Right renal pelvis (tissue), 4 donors: Measurements from ENCODE around the gene RBFOX2. TPM values are rescaled to one million over a fixed set of nuclear protein-coding genes. Genes with fewer than 3 reads are reported as not detected.
"Not testable (repeated sequence)": the region's sequence is repeated elsewhere in the genome, so short reads cannot be mapped to it uniquely, and the experiment has no call there.

ENCODE experiments used
- DNase-seq, 4 donors: peaks; one replicate each; pipeline ENCODE4 v3.0.0-alpha.2; 2013; ENCODE audit warnings: low read depth in 4 of 4, low spot score in 3 of 4, missing footprints in 1 of 4
- polyA plus RNA-seq, 4 donors: library from polyadenylated mRNA; unstranded; fragments of 120-200 nt; gene quantifications; one replicate each; pipeline ENCODE4 v1.2.1, GENCODE V29; 2013; ENCODE audit not compliant: insufficient read length in 4 of 4

Gene RBFOX2
- polyA plus RNA-seq, 4 donors: 118 to 139 (median 129) TPM

GRCh38 chr22:35726398-35726797, 302.2 kb downstream of the RBFOX2 start:
- DNase-seq: no peak

DNA sequence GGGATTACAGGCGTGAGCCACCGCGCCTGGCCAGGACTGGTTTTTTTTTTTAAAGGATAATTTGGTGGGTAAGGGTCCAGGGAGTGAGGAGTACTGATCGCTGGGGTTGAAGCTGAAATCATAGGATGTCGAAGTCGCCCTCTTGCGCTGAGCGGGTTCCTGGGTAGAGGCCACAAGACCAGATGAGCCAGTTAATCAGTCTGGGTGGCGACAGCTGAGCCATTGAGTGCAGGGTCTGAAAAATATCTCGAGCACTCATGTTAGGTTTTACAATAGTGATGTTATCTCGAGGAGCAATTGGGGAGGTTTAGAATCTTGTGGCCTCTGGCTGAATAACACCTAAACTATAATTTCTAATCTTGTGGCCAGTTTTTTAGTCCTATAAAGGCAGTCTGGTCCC, 303.1 kb downstream of the RBFOX2 start:
- no peak for DNase-seq

GRCh38 chr22:35721960-35722359, 306.7 kb downstream of the RBFOX2 start:
- DNase-seq: no peak

GRCh38 chr22:35719212-35719875, 309.3 kb downstream of the RBFOX2 start:
- DNase-seq: no peak

GRCh38 chr22:35717572-35717971, 311.1 kb downstream of the RBFOX2 start, which contains the start of gene APOL5:
APOL5 (plus strand) TSS chr22:35717872; CDS start chr22:35717872, 0 bp downstream.
- DNase-seq: no peak

GRCh38 chr22:35712672-35713071, 316.0 kb downstream of the RBFOX2 start:
- no peak for DNase-seq

GRCh38 chr22:35711336-35711735, 317.3 kb downstream of the RBFOX2 start:
- no peak for DNase-seq

DNA sequence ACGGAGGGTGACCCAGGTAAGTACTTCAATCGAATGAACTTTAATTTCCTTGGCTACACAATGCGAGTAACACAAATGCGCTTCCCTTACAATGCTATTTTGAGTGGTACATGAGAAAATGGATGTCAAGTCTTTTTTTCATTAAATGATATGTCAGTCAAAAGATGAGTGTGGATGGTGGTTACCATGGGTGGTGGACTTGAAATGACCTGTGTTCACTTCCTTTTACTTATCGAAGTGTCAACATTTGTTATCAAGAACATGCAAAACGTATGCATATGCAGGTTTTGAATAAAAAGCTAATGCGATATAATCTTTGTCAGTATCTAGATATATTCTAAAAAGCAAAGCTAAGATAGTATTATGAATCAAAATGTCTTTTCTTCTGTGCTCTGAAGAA, 319.7 kb downstream of the RBFOX2 start:
- DNase-seq: no peak

- no peak for DNase-seq
Observed at GRCh38 chr22:35708453-35708852, 320.2 kb downstream of the RBFOX2 start.

DNA sequence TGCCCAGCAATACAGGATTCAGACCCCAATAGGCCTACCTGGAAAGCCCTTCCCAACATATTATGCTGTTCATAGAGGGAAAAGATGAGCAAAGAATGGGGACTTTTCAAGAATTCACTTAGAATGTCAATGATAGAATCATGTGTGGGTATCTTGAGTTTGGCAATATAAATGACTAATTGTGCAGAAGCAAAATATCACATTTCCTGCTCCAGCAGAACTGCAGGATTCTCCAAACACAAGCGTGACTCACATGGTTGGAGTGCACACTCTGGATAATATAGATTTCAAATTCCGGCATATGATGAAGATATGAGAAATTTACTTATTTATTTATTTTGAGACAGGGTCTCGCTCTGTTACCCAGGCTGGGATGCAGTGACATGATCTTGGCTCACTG, 323.5 kb downstream of the RBFOX2 start:
- no peak for DNase-seq

DNA sequence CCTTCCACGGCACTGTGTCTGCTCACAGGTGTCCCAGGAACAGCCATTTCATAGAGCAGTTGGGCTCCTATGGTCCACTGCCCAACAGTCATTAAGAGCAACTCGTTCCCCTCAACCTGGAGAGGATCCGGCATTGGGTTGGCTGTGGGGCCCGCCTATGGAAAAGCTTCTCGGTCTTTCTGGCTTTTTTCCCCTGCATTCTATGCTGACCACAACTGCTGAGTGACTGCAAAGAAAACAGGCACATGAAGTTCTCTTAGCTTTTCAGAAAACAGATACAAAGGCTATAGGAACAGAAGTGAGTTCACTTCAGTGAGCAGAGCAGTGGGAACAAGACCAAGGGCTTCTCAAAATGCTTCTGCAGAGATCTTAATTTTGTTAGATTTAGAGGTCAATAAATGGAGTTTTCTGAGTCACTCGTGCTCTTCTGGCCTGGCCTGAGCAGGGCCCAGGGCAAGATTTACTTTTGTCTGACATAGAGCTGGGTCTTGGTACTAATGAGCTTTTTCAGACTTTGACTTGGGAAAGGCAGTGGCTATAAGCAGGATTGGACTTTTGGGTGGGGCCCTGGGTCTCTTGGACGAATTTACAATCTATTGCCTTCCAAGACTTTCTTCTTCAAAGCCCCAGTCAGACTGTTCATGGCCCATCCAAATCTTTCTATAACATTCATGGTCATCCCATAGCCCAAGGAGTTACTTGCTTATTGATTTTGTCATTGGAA, 324.6 kb downstream of the RBFOX2 start:
- DNase-seq: no peak

GRCh38 chr22:35699852-35700251, 328.8 kb downstream of the RBFOX2 start:
- DNase-seq: not testable (repeated sequence)

GRCh38 chr22:35697142-35697541, 331.5 kb downstream of the RBFOX2 start:
- no peak for DNase-seq

DNA sequence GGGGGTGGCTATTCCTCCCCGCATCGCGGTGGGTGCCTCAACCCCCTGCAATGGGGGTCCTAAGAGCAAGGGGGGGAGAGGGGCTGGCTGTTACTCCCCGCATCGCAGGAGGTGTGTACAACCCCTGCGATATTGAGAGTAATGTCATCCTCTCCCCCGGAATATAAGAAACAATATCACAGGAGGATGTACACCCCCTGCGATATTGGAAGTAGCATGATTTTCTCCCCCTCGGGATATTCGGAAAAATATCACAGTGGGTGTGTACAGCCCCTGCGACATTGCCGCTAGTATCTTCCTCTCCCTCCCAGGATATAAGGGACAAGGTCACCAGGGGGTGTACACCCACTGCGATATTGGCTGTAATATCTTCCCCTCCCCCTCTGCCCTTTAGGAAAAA, 333.4 kb downstream of the RBFOX2 start:
- no peak for DNase-seq

DNA sequence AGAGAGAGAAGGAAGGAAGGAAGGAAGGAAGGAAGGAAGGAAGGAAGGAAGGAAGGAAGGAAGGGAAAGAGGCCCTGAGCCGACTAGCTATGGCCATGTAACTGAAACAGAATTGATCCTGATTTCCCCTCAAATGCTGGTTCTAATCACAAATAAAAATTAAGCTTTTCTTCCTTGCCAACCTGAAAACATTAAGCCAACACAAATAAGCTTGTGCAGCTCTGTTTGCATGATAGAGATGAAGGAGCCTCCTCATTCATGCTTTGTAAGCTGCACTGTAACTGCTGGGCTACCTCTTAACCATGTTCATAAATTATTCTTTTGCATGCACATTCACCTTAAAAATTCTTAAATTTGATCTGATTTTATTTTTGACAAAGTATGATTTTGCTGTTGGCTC, 338.6 kb downstream of the RBFOX2 start:
- DNase-seq: no peak

- no peak for DNase-seq
Observed at GRCh38 chr22:35688913-35689675, 339.5 kb downstream of the RBFOX2 start.

Other genes with a start within 250 kb of the RBFOX2 start
- gene APOL3, start 131.9 kb upstream of the RBFOX2 start, polyA plus RNA-seq: 10 to 100 TPM; 13.3 to 17.9 (median 14.8) TPM
- gene APOL4, start 173.0 kb upstream of the RBFOX2 start, polyA plus RNA-seq: 10 to 100 TPM in 1 of 4 donors, 1 to 10 TPM in 3; 6.2 to 10.5 (median 9.3) TPM
- gene APOL2, start 210.7 kb upstream of the RBFOX2 start, polyA plus RNA-seq: 10 to 100 TPM; 22.2 to 30.6 (median 28.0) TPM
- 10 to 100 TPM; 11.0 to 15.7 (median 12.4) TPM for gene APOL1, start 224.3 kb upstream of the RBFOX2 start, polyA plus RNA-seq